Neural cell (in vitro differentiated cells): Measurements from ENCODE around the gene STKLD1. TPM values are rescaled to one million over a fixed set of nuclear protein-coding genes. Genes with fewer than 3 reads are reported as not detected.

Experiments used
- H2AFZ ChIP-seq: fragments of 200-600, 300-800 bp; sonication (generic), shearing (Covaris generic); 2 replicates; pipeline ENCODE4 v1.6.0; 2014; ENCODE audit warnings: low read depth, mild to moderate bottlenecking, antibody characterized with exemption, low read length, moderate library complexity
- H3F3A ChIP-seq: fragments of 200-600 bp; shearing (Covaris generic); 2 replicates; pipeline ENCODE4 v1.6.1; 2016; ENCODE audit warnings: mild to moderate bottlenecking, moderate library complexity, mixed read lengths, antibody characterized with exemption, low read length; ENCODE audit not compliant: insufficient read depth, poor library complexity, severe bottlenecking
- H3K27ac ChIP-seq: fragments of 200-600, 300-800 bp; sonication (generic), shearing (Covaris generic); 2 replicates; pipeline ENCODE4 v1.5.1; 2014; ENCODE audit warnings: mild to moderate bottlenecking, low read length, moderate library complexity
- H3K27me3 ChIP-seq: fragments of 300-800, 200-600 bp; sonication (generic), shearing (Covaris generic); 2 replicates; pipeline ENCODE4 v1.6.0; 2014; ENCODE audit warnings: mild to moderate bottlenecking, low read depth, low read length, moderate library complexity; ENCODE audit not compliant: insufficient read depth
- H3K36me3 ChIP-seq: fragments of 300-800, 200-600 bp; sonication (generic), shearing (Covaris generic); 2 replicates; pipeline ENCODE4 v1.5.1; 2014; ENCODE audit warnings: mild to moderate bottlenecking, antibody characterized with exemption, low read length, moderate library complexity; ENCODE audit not compliant: insufficient read depth
- H3K4me2 ChIP-seq: fragments of 300-800, 200-600 bp; sonication (generic), shearing (Covaris generic); 2 replicates; pipeline ENCODE4 v1.6.0; 2014; ENCODE audit warnings: mild to moderate bottlenecking, low read length
- H3K4me3 ChIP-seq: fragments of 300-800, 200-600 bp; sonication (generic), shearing (Covaris generic); 2 replicates; pipeline ENCODE4 v1.5.1; 2014; ENCODE audit warnings: mild to moderate bottlenecking, low read length, moderate library complexity
- H3K79me2 ChIP-seq: fragments of 200-600 bp; shearing (Covaris generic); replicated peaks from 2 replicates; pipeline ENCODE4 v1.6.0; 2014; ENCODE audit warnings: mild to moderate bottlenecking, low read length, moderate library complexity; ENCODE audit not compliant: insufficient read depth
- H3K9ac ChIP-seq: fragments of 300-800, 200-600 bp; sonication (generic), shearing (Covaris generic); 2 replicates; pipeline ENCODE4 v1.6.1; 2016; ENCODE audit warnings: mild to moderate bottlenecking, low read length, mixed read lengths
- H3K9me2 ChIP-seq: fragments of 200-600 bp; shearing (Covaris generic); 2 replicates; pipeline ENCODE4 v1.6.1; 2016; ENCODE audit warnings: mild to moderate bottlenecking, low read length, mixed read lengths; ENCODE audit not compliant: insufficient read depth
- H3K9me3 ChIP-seq: fragments of 200-600, 300-800 bp; sonication (generic), shearing (Covaris generic); 2 replicates; pipeline ENCODE4 v1.6.1; 2016; ENCODE audit warnings: mild to moderate bottlenecking, mixed run types, low read length, moderate library complexity, mixed read lengths
- H4K20me1 ChIP-seq: fragments of 200-600 bp; shearing (Covaris generic); 2 replicates; pipeline ENCODE4 v1.6.1; 2016; ENCODE audit warnings: mild to moderate bottlenecking, mixed run types; ENCODE audit not compliant: insufficient read depth
- CTCF ChIP-seq: fragments of 450-650 bp; IDR thresholded peaks from 2 replicates; pipeline ENCODE4 v1.5.1; 2014; ENCODE audit warnings: antibody characterized with exemption, mild to moderate bottlenecking, moderate library complexity; ENCODE audit not compliant: poor library complexity, severe bottlenecking
- EP300 ChIP-seq: fragments of 450-650 bp; conservative IDR thresholded peaks from 2 replicates; pipeline ENCODE4 v1.6.1; 2014; ENCODE audit warnings: antibody characterized with exemption, mild to moderate bottlenecking, moderate library complexity; ENCODE audit not compliant: poor library complexity, severe bottlenecking
- EZH2 ChIP-seq: fragments of 200-600, 300-800 bp; shearing (Covaris generic), sonication (generic); IDR thresholded peaks from 2 replicates; pipeline ENCODE4 v1.6.1; 2014; ENCODE audit warnings: antibody characterized with exemption, low read length, borderline replicate concordance, mild to moderate bottlenecking; ENCODE audit not compliant: insufficient read depth, poor library complexity, severe bottlenecking
- MXI1 ChIP-seq: fragments of 450-650 bp; conservative IDR thresholded peaks from 2 replicates; pipeline ENCODE4 v1.6.1; 2014; ENCODE audit warnings: antibody characterized with exemption, mild to moderate bottlenecking; ENCODE audit not compliant: poor library complexity, severe bottlenecking
- POLR2AphosphoS5 ChIP-seq: IDR thresholded peaks from 2 replicates; pipeline ENCODE4 v1.6.1; 2012
- RAD21 ChIP-seq: fragments of 450-650 bp; conservative IDR thresholded peaks from 2 replicates; pipeline ENCODE4 v1.6.1; 2014; ENCODE audit warnings: antibody characterized with exemption, mild to moderate bottlenecking, moderate library complexity
- REST ChIP-seq: IDR thresholded peaks from 2 replicates; pipeline ENCODE4 v1.6.1; 2012; ENCODE audit warnings: borderline replicate concordance
- SMC3 ChIP-seq: fragments of 450-650 bp; conservative IDR thresholded peaks from 2 replicates; pipeline ENCODE4 v1.6.1; 2014; ENCODE audit warnings: antibody characterized with exemption, mild to moderate bottlenecking, moderate library complexity; ENCODE audit not compliant: poor library complexity
- TAF1 ChIP-seq: IDR thresholded peaks from 2 replicates; pipeline ENCODE4 v1.6.1; 2012; ENCODE audit warnings: low read depth
- polyA plus RNA-seq: library from polyadenylated mRNA; depleted of rRNA; stranded (reverse); fragments of >200 nt; gene quantifications from 2 replicates; pipeline ENCODE4 v1.2.3, GENCODE V29; 2014

Gene STKLD1
- polyA plus RNA-seq, 1 donor from 2014 or later, result 1.1 TPM

GRCh38 chr9:133453651-133454050 is 77.5 kb downstream of the STKLD1 start:
- H3K27me3 ChIP-seq, result no peaks in the 10 kb centered on the region
- H3K4me3 ChIP-seq, result no peak overlapping the region
- H4K20me1 ChIP-seq, result no peaks in the 10 kb centered on the region
- no peaks in the 10 kb centered on the region for H3K9me3 ChIP-seq
- TF ChIP-seq SMC3 (no peak), TAF1 (no peak), CTCF (no peak), REST (no peak), EZH2 (no peak), EP300 (no peak), MXI1 (no peak), RAD21 (no peak), POLR2AphosphoS5 (no peak)
- H3K27ac ChIP-seq, result no peak overlapping the region
- no peaks in the 10 kb centered on the region for H3K9me2 ChIP-seq
- H3K4me2 ChIP-seq, result no peak overlapping the region
- no peaks in the 10 kb centered on the region for H3F3A ChIP-seq
- no peak overlapping the region for H3K9ac ChIP-seq
- no peak overlapping the region for H2AFZ ChIP-seq
- no peaks in the 10 kb centered on the region for H3K36me3 ChIP-seq
- no peaks in the 10 kb centered on the region for H3K79me2 ChIP-seq

- H3K79me2 ChIP-seq, result no peaks in the 10 kb centered on the region
- no peak for TF ChIP-seq EP300
- no peak for TF ChIP-seq EZH2
- no peak for TF ChIP-seq CTCF
- no peak for TF ChIP-seq REST
- TF ChIP-seq RAD21, result no peak
- TF ChIP-seq TAF1, result no peak
- TF ChIP-seq SMC3, result no peak
- no peak for TF ChIP-seq POLR2AphosphoS5
- TF ChIP-seq MXI1, result no peak
- H3K4me2 ChIP-seq, result no peak overlapping the region
- H3K9ac ChIP-seq, result no peak overlapping the region
- no peak overlapping the region for H3K27ac ChIP-seq
- no peak overlapping the region for H2AFZ ChIP-seq
- H3K4me3 ChIP-seq, result no peak overlapping the region
- H3K9me3 ChIP-seq, result no peaks in the 10 kb centered on the region
- H3K36me3 ChIP-seq, result no peaks in the 10 kb centered on the region
- H4K20me1 ChIP-seq, result no peaks in the 10 kb centered on the region
- no peaks in the 10 kb centered on the region for H3K27me3 ChIP-seq
- H3K9me2 ChIP-seq, result no peaks in the 10 kb centered on the region
- no peaks in the 10 kb centered on the region for H3F3A ChIP-seq
Observed at GRCh38 chr9:133454325-133454724, 78.2 kb downstream of the STKLD1 start.
